ENCODE results near the gene MARCHF5. TPM values are rescaled to one million over a fixed set of nuclear protein-coding genes. Genes with fewer than 3 reads are reported as not detected.

Gene MARCHF5
- total RNA-seq, 1 donor from 2014 or later: 28.0 TPM

GRCh38 chr10:92291921-92292845 is 1.2 kb downstream of the MARCHF5 start:
- Histone ChIP-seq H3K36me3 (no peaks in the 10 kb centered on the region), H3K4me1 (peaks cover 13% of the 10 kb centered on the region), H3K9me3 (no peaks in the 10 kb centered on the region), H3K27ac (peak overlapping the region; percentile 96), H3K4me3 (peak overlapping the region; percentile 99), H3K27me3 (no peaks in the 10 kb centered on the region)
- DNase-seq (peak; percentile 69), ATAC-seq (no peak)
- peak; percentile 41 for TF ChIP-seq CTCF (IDR thresholded peaks at IDR 0.05)
- intact Hi-C loops (cut with DNase I): no loop called here

GRCh38 chr10:92298487-92298886 is 7.5 kb downstream of the MARCHF5 start:
- Histone ChIP-seq H3K4me1 (no peaks in the 10 kb centered on the region), H3K27ac (no peak overlapping the region), H3K27me3 (no peaks in the 10 kb centered on the region), H3K36me3 (no peaks in the 10 kb centered on the region), H3K9me3 (no peaks in the 10 kb centered on the region), H3K4me3 (no peak overlapping the region)
- intact Hi-C loops (cut with DNase I): no loop called here
- no peak for DNase-seq
- no peak for TF ChIP-seq CTCF (IDR thresholded peaks at IDR 0.05)
- no peak for ATAC-seq

- H3K4me3 ChIP-seq: no peak overlapping the region
- H3K9me3 ChIP-seq: no peaks in the 10 kb centered on the region
- DNase-seq (no peak), ATAC-seq (no peak)
- no peaks in the 10 kb centered on the region for H3K27me3 ChIP-seq
- no peak overlapping the region for H3K27ac ChIP-seq
- H3K36me3 ChIP-seq: no peaks in the 10 kb centered on the region
- intact Hi-C loops (cut with DNase I): no loop called here
- TF ChIP-seq CTCF (IDR thresholded peaks at IDR 0.05): no peak
- no peaks in the 10 kb centered on the region for H3K4me1 ChIP-seq
Measured at GRCh38 chr10:92303096-92303495, 12.1 kb downstream of the MARCHF5 start.

GRCh38 chr10:92304061-92304460 is 13.1 kb downstream of the MARCHF5 start:
- ATAC-seq: no peak
- no peak for TF ChIP-seq CTCF (IDR thresholded peaks at IDR 0.05)
- intact Hi-C loops (cut with DNase I): no loop called here

GRCh38 chr10:92305133-92306072 is 14.4 kb downstream of the MARCHF5 start:
- intact Hi-C loops (cut with DNase I): no loop called here
- no peaks in the 10 kb centered on the region for H3K4me1 ChIP-seq
- no peak overlapping the region for H3K27ac ChIP-seq
- no peak for DNase-seq
- ATAC-seq: no peak
- H3K9me3 ChIP-seq: no peaks in the 10 kb centered on the region
- H3K4me3 ChIP-seq: no peak overlapping the region
- no peak for TF ChIP-seq CTCF (IDR thresholded peaks at IDR 0.05)
- H3K36me3 ChIP-seq: no peaks in the 10 kb centered on the region
- H3K27me3 ChIP-seq: no peaks in the 10 kb centered on the region

More at GRCh38 chr10:92304061-92304460, 13.1 kb downstream of the MARCHF5 start:
- Histone ChIP-seq H3K4me1 (no peaks in the 10 kb centered on the region), H3K27me3 (no peaks in the 10 kb centered on the region), H3K27ac (no peak overlapping the region), H3K36me3 (no peaks in the 10 kb centered on the region), H3K4me3 (no peak overlapping the region), H3K9me3 (no peaks in the 10 kb centered on the region)
- DNase-seq: no peak
